IMR-90 (cell line): ENCODE results near the gene TM4SF20. TPM values are rescaled to one million over a fixed set of nuclear protein-coding genes. Genes with fewer than 3 reads are reported as not detected.

ENCODE experiments used
- ATAC-seq: fragments of 200-7000 bp; cut with Tn5 transposase; 2 replicates; pipeline ENCODE4 v1.9.1; 2020; ENCODE audit warnings: low read depth, mild to moderate bottlenecking, moderate library complexity
- BruUV-seq: library from RNA; stranded (reverse); fragments of 400-500 nt; replicated peaks from 2 replicates; lab custom pipeline; 2021; lab: Mats Ljungman, UMichigan
- CTCF ChIA-PET: fragments of 300-600 bp; formaldehyde crosslinking; extraction: SDS; loops from one replicate; lab custom pipeline; 2021; ENCODE audit warnings: antibody characterized with exemption; lab: Yijun Ruan, JAX
- POLR2A ChIA-PET: fragments of 300-600 bp; sonication (Branson Sonifier 250); formaldehyde crosslinking; loops from one replicate; lab custom pipeline; 2022; ENCODE audit warnings: antibody characterized with exemption; ENCODE audit not compliant: unreplicated experiment; lab: Charles Lee
- DNase-seq: peaks from one replicate; pipeline ENCODE4 v3.0.0; 2013
- H2AFZ ChIP-seq: replicated peaks from 2 replicates; pipeline ENCODE3; 2013; ENCODE audit warnings: low read length, mild to moderate bottlenecking; ENCODE audit not compliant: poor library complexity
- H2AK5ac ChIP-seq: 2 replicates; pipeline ENCODE4 v1.6.1; 2013; ENCODE audit warnings: low read depth, low read length, inconsistent platforms
- H2AK9ac ChIP-seq: replicated peaks from 2 replicates; pipeline ENCODE3; 2013; ENCODE audit warnings: mild to moderate bottlenecking, low read depth, low read length, moderate library complexity; ENCODE audit not compliant: poor library complexity
- H2BK120ac ChIP-seq: 2 replicates; pipeline ENCODE4 v1.6.1; 2013; ENCODE audit warnings: low read depth, low read length, inconsistent platforms
- H2BK15ac ChIP-seq: 3 replicates; pipeline ENCODE4 v1.6.1; 2013; ENCODE audit warnings: low read depth, low read length, inconsistent platforms
- H2BK20ac ChIP-seq: 2 replicates; pipeline ENCODE4 v1.6.1; 2013; ENCODE audit warnings: low read depth, mild to moderate bottlenecking, inconsistent platforms, low read length, moderate library complexity
- H2BK5ac ChIP-seq: 2 replicates; pipeline ENCODE4 v1.6.1; 2013; ENCODE audit warnings: mild to moderate bottlenecking, low read depth, low read length, inconsistent platforms; ENCODE audit not compliant: poor library complexity, severe bottlenecking
- H3K14ac ChIP-seq: replicated peaks from 2 replicates; pipeline ENCODE4 v1.6.1; 2013; ENCODE audit warnings: low read depth, low read length, inconsistent platforms
- H3K18ac ChIP-seq: 2 replicates; pipeline ENCODE4 v1.6.1; 2013; ENCODE audit warnings: low read depth, low read length, control low read depth
- H3K23ac ChIP-seq: 2 replicates; pipeline ENCODE4 v1.6.1; 2013; ENCODE audit warnings: low read depth, low read length, inconsistent platforms
- H3K27ac ChIP-seq: 2 replicates; pipeline ENCODE4 v1.5.1; 2013; ENCODE audit warnings: mild to moderate bottlenecking, control low read depth, low read length; ENCODE audit not compliant: insufficient read depth
- H3K27me3 ChIP-seq: 2 replicates; pipeline ENCODE4 v1.6.1; 2013; ENCODE audit warnings: low read length; ENCODE audit not compliant: control insufficient read depth, insufficient read depth
- H3K36me3 ChIP-seq: 2 replicates; pipeline ENCODE4 v1.6.1; 2013; ENCODE audit warnings: low read length, mixed read lengths; ENCODE audit not compliant: control insufficient read depth, insufficient read depth
- H3K4ac ChIP-seq: 2 replicates; pipeline ENCODE4 v1.6.1; 2013; ENCODE audit warnings: low read depth, low read length, inconsistent platforms
- H3K4me1 ChIP-seq: 2 replicates; pipeline ENCODE4 v1.6.1; 2013; ENCODE audit warnings: low read length, mixed read lengths; ENCODE audit not compliant: control insufficient read depth, insufficient read depth
- H3K4me2 ChIP-seq: 2 replicates; pipeline ENCODE4 v1.6.1; 2013; ENCODE audit warnings: low read depth, mild to moderate bottlenecking, control low read depth, low read length, moderate library complexity
- H3K4me3 ChIP-seq: 2 replicates; pipeline ENCODE4 v1.5.1; 2013; ENCODE audit warnings: low read depth, mild to moderate bottlenecking, control low read depth, low read length, moderate library complexity; ENCODE audit not compliant: insufficient read depth
- H3K56ac ChIP-seq: 2 replicates; pipeline ENCODE4 v1.6.1; 2013; ENCODE audit warnings: low read length, inconsistent platforms; ENCODE audit not compliant: insufficient read depth; ENCODE audit errors: extremely low read depth
- H3K79me1 ChIP-seq, 2 experiments: 2 replicates each; pipeline ENCODE4 v1.6.1; 2013; ENCODE audit warnings: low read length in 2 of 2, inconsistent platforms in 1 of 2, low read depth in 1 of 2
- H3K9ac ChIP-seq: 2 replicates; pipeline ENCODE4 v1.6.1; 2013; ENCODE audit warnings: low read depth, low read length, control low read depth
- H3K9me1 ChIP-seq: 2 replicates; pipeline ENCODE4 v1.6.1; 2013; ENCODE audit warnings: low read length, inconsistent platforms; ENCODE audit not compliant: insufficient read depth
- H3K9me3 ChIP-seq: 2 replicates; pipeline ENCODE4 v1.6.1; 2013; ENCODE audit warnings: low read length; ENCODE audit not compliant: control insufficient read depth, insufficient read depth
- H4K20me1 ChIP-seq: 2 replicates; pipeline ENCODE4 v1.6.1; 2013; ENCODE audit warnings: low read length, inconsistent platforms; ENCODE audit not compliant: insufficient read depth
- H4K5ac ChIP-seq: 2 replicates; pipeline ENCODE4 v1.6.1; 2013; ENCODE audit warnings: mild to moderate bottlenecking, low read depth, low read length, control low read depth
- H4K8ac ChIP-seq, 2 experiments: 2 replicates each; pipeline ENCODE4 v1.6.1; 2013; ENCODE audit warnings: low read depth in 2 of 2, low read length in 2 of 2, control low read depth in 1 of 2, inconsistent platforms in 1 of 2
- H4K91ac ChIP-seq: 2 replicates; pipeline ENCODE4 v1.6.1; 2013; ENCODE audit warnings: low read depth, low read length, inconsistent platforms; ENCODE audit not compliant: insufficient read depth
- FOS ChIP-seq: fragments of 150-350 bp; IDR thresholded peaks from 2 replicates; pipeline ENCODE4 v1.6.1; 2016; ENCODE audit warnings: low read depth, low read length
- MXI1 ChIP-seq: IDR thresholded peaks from 2 replicates; pipeline ENCODE4 v1.6.1; 2012; ENCODE audit warnings: low read depth, mild to moderate bottlenecking, low read length, moderate library complexity, borderline replicate concordance
- RAD21 ChIP-seq: IDR thresholded peaks from 2 replicates; pipeline ENCODE4 v1.6.1; 2012; ENCODE audit warnings: low read length, improper control_type of control experiment
- WGBS, 2 experiments: methylation state at CpG; one replicate each; pipeline versions ENCODE4 v1.1.5 to v1.1.7; 2013; ENCODE audit warnings: missing lambda C conversion rate in 2 of 2; ENCODE audit not compliant: insufficient read length in 1 of 2; ENCODE audit errors: extremely low coverage in 2 of 2; 5-methylcytosine and 5-hydroxymethylcytosine counted together
- dilution Hi-C: fragments of 300-500 bp; cut with HindIII; formaldehyde crosslinking; loops from one replicate; pipeline ENCODE4 v1.14.3; 2018; ENCODE audit warnings: low sequenced_read_pairs; ENCODE audit not compliant: unreplicated experiment
- in situ Hi-C: fragments of 300-500 bp; cut with MboI; formaldehyde crosslinking; loops from 3 replicates; pipeline ENCODE4 v1.14.3; 2019; ENCODE audit warnings: low sequenced_read_pairs, inconsistent platforms, mixed read lengths
- intact Hi-C: fragments of 100-400 bp; cut with micrococcal nuclease; formaldehyde crosslinking; loops from 2 replicates; pipeline ENCODE4 v1.10.0; 2022
- polyA plus RNA-seq, 3 experiments: library from polyadenylated mRNA; depleted of rRNA; stranded (reverse); fragments of >200 nt; gene quantifications; 2 replicates each; pipeline ENCODE4 v1.2.3, GENCODE V29; 2012; ENCODE audit warnings: low replicate concordance in 1 of 3
- total RNA-seq: library from RNA; depleted of rRNA; stranded (reverse); fragments of >200 nt; gene quantifications from 2 replicates; pipeline ENCODE4 v1.2.3, GENCODE V29; 2012
- TF ChIP-seq, protein P1 (sequence below): conservative IDR thresholded peaks from 2 replicates; pipeline ENCODE4 v1.5.1; 2012; ENCODE audit warnings: mild to moderate bottlenecking, low read depth, low read length, improper control_type of control experiment

The TM4SF20 gene
- total and polyA plus RNA-seq, 2 of the 4 experiments (the other 2 are of a cell fraction): under 0.01 to 0.03 TPM

DNA sequence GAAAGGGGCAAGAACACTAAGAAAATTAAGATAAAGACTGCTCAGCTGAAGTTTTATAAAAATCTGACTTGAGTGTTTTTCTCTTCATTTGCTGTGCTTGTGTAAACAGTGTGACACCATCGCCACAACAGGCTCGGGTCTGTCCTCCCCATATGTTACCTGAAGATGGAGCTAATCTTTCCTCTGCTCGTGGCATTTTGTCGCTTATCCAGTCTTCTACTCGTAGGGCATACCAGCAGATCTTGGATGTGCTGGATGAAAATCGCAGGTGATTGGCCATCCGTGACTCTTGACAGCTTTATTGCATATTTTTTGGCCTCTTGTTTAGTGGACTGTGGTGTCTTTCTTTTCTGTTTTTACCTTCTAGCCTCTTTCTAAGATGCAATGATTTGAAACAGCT is 32.0 kb downstream of the TM4SF20 start:
- Histone ChIP-seq H3K23ac (no peak overlapping the region), H3K27ac (peak overlapping the region; percentile 53; the same call in 1 of the 2 replicates), H2AFZ (no peak overlapping the region), H3K4me1 (peaks cover 6% of the 10 kb centered on the region), H3K4me2 (no peak overlapping the region), H4K20me1 (no peaks in the 10 kb centered on the region), H4K8ac (no peak overlapping the region), H3K4ac (no peak overlapping the region), H3K4me3 (no peak overlapping the region), H3K27me3 (no peaks in the 10 kb centered on the region), H3K79me1 (peaks cover 2 to 5% of the 10 kb centered on the region in 2 experiments; a peak in 2 of 4 replicates), H4K91ac (0 out of 2 replicates have a peak overlapping the region, but pooled peaks have one; percentile 6), H3K9ac (no peak overlapping the region), H2AK9ac (no peak overlapping the region), H2BK5ac (no peak overlapping the region), H2BK120ac (no peak overlapping the region; the same call in 1 of the 2 replicates), H2BK15ac (no peak overlapping the region), H3K9me3 (no peaks in the 10 kb centered on the region), H2AK5ac (0 out of 2 replicates have a peak overlapping the region, but pooled peaks have one; percentile 8), H3K56ac (no peak overlapping the region), H3K36me3 (peaks cover 15% of the 10 kb centered on the region), H4K5ac (no peak overlapping the region), H3K9me1 (no peaks in the 10 kb centered on the region), H3K14ac (no peak overlapping the region), H3K18ac (peak overlapping the region; percentile 33; the same call in 1 of the 2 replicates), H2BK20ac (no peak overlapping the region)
- TF ChIP-seq, protein P1, sequence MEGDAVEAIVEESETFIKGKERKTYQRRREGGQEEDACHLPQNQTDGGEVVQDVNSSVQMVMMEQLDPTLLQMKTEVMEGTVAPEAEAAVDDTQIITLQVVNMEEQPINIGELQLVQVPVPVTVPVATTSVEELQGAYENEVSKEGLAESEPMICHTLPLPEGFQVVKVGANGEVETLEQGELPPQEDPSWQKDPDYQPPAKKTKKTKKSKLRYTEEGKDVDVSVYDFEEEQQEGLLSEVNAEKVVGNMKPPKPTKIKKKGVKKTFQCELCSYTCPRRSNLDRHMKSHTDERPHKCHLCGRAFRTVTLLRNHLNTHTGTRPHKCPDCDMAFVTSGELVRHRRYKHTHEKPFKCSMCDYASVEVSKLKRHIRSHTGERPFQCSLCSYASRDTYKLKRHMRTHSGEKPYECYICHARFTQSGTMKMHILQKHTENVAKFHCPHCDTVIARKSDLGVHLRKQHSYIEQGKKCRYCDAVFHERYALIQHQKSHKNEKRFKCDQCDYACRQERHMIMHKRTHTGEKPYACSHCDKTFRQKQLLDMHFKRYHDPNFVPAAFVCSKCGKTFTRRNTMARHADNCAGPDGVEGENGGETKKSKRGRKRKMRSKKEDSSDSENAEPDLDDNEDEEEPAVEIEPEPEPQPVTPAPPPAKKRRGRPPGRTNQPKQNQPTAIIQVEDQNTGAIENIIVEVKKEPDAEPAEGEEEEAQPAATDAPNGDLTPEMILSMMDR: no peak
- no peak for TF ChIP-seq MXI1
- no peak for TF ChIP-seq FOS
- TF ChIP-seq RAD21: no peak
- ChIA-PET POLR2A (no interaction called here), CTCF (interaction anchor here (1.3 kb wide), 1 partner anchor 18 kb away, joined by 3 read pairs; no protein-coding TSS in a partner anchor)
- dilution Hi-C loops: no loop called here
- WGBS, 2 experiments: 80% methylated on average over 1 of the region's 7 CpGs; no CpG with 5 or more reads in 1 of the 2 experiments
- ATAC-seq (no peak), DNase-seq (no peak)
- in situ Hi-C loops: no loop called here
- BruUV-seq: no TSS peak
- intact Hi-C loops: no loop called here
